ENCODE measurements around the gene PLCH2. TPM values are rescaled to one million over a fixed set of nuclear protein-coding genes. Genes with fewer than 3 reads are reported as not detected.

The PLCH2 gene
- total RNA-seq, result 16.1 TPM

GRCh38 chr1:2476061-2476999 lies at the start of gene PLCH2:
PLCH2 (plus strand) TSS chr1:2476289; CDS start chr1:2476589, 300 bp downstream.

GRCh38 chr1:2525920-2526823 lies 50.1 kb downstream of the PLCH2 start, which contains the start of gene PANK4:
PANK4 (minus strand) TSS chr1:2526596; CDS start chr1:2526587, 9 bp downstream.

GRCh38 chr1:2529784-2530512 lies 53.9 kb downstream of the PLCH2 start, which contains the start of gene HES5:
HES5 (minus strand) TSS chr1:2530263; CDS start chr1:2530164, 99 bp downstream.

Other genes with a start within 250 kb of the PLCH2 start
- gene SKI, start 248.0 kb upstream of the PLCH2 start, total RNA-seq, result 20.3 TPM
- 15.7 TPM for gene MORN1, start 84.7 kb upstream of the PLCH2 start, total RNA-seq
- gene RER1, start 84.4 kb upstream of the PLCH2 start, total RNA-seq, result 41.3 TPM
- 21.0 TPM for gene PEX10, start 63.7 kb upstream of the PLCH2 start, total RNA-seq
- 39.4 TPM for gene PANK4, start 50.3 kb downstream of the PLCH2 start, total RNA-seq
- gene HES5, start 54.0 kb downstream of the PLCH2 start, total RNA-seq, result 156 TPM
- 2.8 TPM for gene TNFRSF14, start 80.1 kb downstream of the PLCH2 start, total RNA-seq
- 30.2 TPM for gene PRXL2B, start 110.5 kb downstream of the PLCH2 start, total RNA-seq
- gene MMEL1, start 156.7 kb downstream of the PLCH2 start, total RNA-seq, result 4.6 TPM